ENCODE data around the gene RAB39B.

RAB39B gene

DNA sequence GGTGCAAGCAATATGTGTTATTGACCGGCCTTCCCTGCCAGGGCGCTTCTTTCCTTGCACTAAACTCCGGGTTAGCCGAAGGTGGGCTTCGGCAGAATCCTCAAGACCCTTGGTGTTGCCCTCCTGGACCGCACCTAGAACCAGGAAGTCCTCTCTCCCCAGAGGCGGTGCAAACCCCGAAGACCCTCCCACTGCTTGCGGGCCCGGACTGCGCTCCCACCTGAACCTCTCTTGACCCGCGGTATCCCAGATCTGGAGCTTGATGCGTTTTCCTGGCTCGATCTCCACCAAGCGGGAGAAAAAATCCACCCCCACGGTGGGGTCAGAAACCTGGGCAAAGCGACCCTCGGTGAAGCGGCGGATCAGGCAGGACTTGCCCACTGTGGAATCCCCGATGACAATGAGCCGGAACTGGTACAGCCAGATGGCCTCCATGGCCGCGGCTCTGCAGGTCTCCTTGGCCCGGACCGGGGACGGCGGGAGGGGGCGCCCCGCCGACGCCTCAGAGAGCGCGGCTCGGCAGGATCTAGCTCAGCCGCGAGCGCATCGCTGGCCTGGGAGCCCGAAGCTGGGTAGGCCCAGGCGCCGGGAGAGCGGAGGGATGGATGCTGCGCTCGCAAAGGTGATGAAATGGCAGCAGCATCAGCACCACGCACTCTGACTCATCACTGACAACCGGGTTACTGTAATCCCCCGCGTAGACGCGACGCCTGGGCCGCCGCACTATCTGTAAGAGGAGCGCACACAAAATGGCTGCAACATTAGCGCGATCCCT, at the start of gene RAB39B (continued):
- TF ChIP-seq, protein P1, sequence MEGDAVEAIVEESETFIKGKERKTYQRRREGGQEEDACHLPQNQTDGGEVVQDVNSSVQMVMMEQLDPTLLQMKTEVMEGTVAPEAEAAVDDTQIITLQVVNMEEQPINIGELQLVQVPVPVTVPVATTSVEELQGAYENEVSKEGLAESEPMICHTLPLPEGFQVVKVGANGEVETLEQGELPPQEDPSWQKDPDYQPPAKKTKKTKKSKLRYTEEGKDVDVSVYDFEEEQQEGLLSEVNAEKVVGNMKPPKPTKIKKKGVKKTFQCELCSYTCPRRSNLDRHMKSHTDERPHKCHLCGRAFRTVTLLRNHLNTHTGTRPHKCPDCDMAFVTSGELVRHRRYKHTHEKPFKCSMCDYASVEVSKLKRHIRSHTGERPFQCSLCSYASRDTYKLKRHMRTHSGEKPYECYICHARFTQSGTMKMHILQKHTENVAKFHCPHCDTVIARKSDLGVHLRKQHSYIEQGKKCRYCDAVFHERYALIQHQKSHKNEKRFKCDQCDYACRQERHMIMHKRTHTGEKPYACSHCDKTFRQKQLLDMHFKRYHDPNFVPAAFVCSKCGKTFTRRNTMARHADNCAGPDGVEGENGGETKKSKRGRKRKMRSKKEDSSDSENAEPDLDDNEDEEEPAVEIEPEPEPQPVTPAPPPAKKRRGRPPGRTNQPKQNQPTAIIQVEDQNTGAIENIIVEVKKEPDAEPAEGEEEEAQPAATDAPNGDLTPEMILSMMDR (tag by site-specific recombination; IDR thresholded peaks at IDR 0.05): peak; percentile 59; the same call in 1 of the 2 replicates
- TF ChIP-seq WT1 (tag by site-specific recombination; IDR thresholded peaks at IDR 0.05) (no peak), ZNF280C (tag by site-specific recombination; IDR thresholded peaks at IDR 0.05) (no peak), KLF1 (tag by site-specific recombination; IDR thresholded peaks at IDR 0.05) (0 out of 2 replicates have a peak, but pooled peaks have one; percentile 17), ZBTB11 (tag by site-specific recombination; conservative IDR thresholded peaks at IDR 0.05; ENCODE audit: low read depth) (0 out of 2 replicates have a peak, but pooled peaks have one; percentile 8), ZNF629 (tag by site-specific recombination; IDR thresholded peaks at IDR 0.05) (peak; percentile 47), REPIN1 (tag by site-specific recombination; IDR thresholded peaks at IDR 0.05; ENCODE audit: low read depth) (no peak), ZNF600 (tag by site-specific recombination; IDR thresholded peaks at IDR 0.05) (0 out of 2 replicates have a peak, but pooled peaks have one; percentile 37), PRDM2 (tag by site-specific recombination; IDR thresholded peaks at IDR 0.05; ENCODE audit: borderline replicate concordance) (no peak), SALL2 (tag by site-specific recombination; IDR thresholded peaks at IDR 0.05; ENCODE audit: borderline replicate concordance) (no peak), ZNF18 (tag by site-specific recombination; IDR thresholded peaks at IDR 0.05) (no peak), GFI1B (tag by site-specific recombination; IDR thresholded peaks at IDR 0.05) (no peak), ZXDB (tag by site-specific recombination; IDR thresholded peaks at IDR 0.05) (peak; percentile 51; the same call in 1 of the 2 replicates), ZNF174 (tag by site-specific recombination; IDR thresholded peaks at IDR 0.05) (no peak), HOXC10 (CRISPR knock-in tag; IDR thresholded peaks at IDR 0.05) (no peak), ZNF404 (tag by site-specific recombination; IDR thresholded peaks at IDR 0.05) (no peak), ZNF394 (tag by site-specific recombination; IDR thresholded peaks at IDR 0.05; ENCODE audit: borderline replicate concordance) (peak; percentile 46; the same call in 1 of the 2 replicates), ZSCAN16 (tag by site-specific recombination; IDR thresholded peaks at IDR 0.05) (no peak), ZBTB44 (tag by site-specific recombination; IDR thresholded peaks at IDR 0.05) (peak; percentile 34; the same call in 1 of the 2 replicates), ZNF768 (tag by site-specific recombination; IDR thresholded peaks at IDR 0.05) (no peak), ZNF621 (tag by site-specific recombination; IDR thresholded peaks at IDR 0.05) (no peak), SETDB1 (IDR thresholded peaks at IDR 0.05; ENCODE audit: insufficient read length, low read length) (no peak)
